Measurements from ENCODE around the gene CD101. TPM values are rescaled to one million over a fixed set of nuclear protein-coding genes. Genes with fewer than 3 reads are reported as not detected.

Gene CD101
- total and polyA plus RNA-seq, 2 of the 8 experiments (the other 6 are each of a cell fraction or from before 2014, with no cell fraction given) = 1.1 to 1.2 TPM

DNA sequence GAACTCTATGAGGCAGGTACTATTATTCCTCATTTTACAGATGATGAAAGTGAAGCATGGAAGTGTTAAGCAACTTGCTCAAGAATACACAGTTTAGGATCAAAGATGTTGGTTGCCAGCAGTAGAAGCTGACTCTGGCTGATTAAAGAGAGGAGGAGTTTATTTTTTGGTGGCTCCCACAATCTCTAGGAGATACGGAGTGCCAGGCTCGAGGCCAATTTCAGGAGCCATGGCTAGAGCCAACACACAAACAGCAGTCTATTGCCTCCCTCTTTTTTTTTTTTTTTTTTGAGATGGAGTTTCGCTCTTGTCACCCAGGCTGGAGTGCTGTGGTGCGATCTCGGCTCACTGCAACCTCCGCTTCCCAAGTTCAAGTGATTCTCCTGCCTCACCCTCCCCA, 78.2 kb downstream of the CD101 start (continued):
- no peak for TF ChIP-seq GABPA (IDR thresholded peaks at IDR 0.05; ENCODE audit: borderline replicate concordance, insufficient read depth, low read length)
- no peak for TF ChIP-seq SRF (IDR thresholded peaks at IDR 0.05; ENCODE audit: low read depth, low read length)
- TF ChIP-seq ZNF274 (IDR thresholded peaks at IDR 0.05; ENCODE audit: borderline replicate concordance, extremely low read depth, low read length) = no peak
- no peak for TF ChIP-seq EGR1 (IDR thresholded peaks at IDR 0.05; ENCODE audit: borderline replicate concordance, low read depth, low read length)
- TF ChIP-seq TCF12 (IDR thresholded peaks at IDR 0.05; ENCODE audit: low read depth, low read length) = no peak
- no peak for TF ChIP-seq POLR2AphosphoS5 (IDR thresholded peaks at IDR 0.05; ENCODE audit: low read depth, low read length)
